Left ventricle myocardium inferior (tissue), 1 donor: ENCODE results near the gene VAV3. TPM values are rescaled to one million over a fixed set of nuclear protein-coding genes. Genes with fewer than 3 reads are reported as not detected.

ENCODE experiments used
- DNase-seq: peaks from one replicate; pipeline ENCODE4 v3.0.0-alpha.2; 2020
- H3K27ac ChIP-seq: fragments of 200-600 bp; replicated peaks from 2 replicates; pipeline ENCODE4 v1.8.0; 2021
- H3K27me3 ChIP-seq: fragments of 200-600 bp; 2 replicates; pipeline ENCODE4 v1.8.0; 2021; ENCODE audit warnings: low read depth
- H3K36me3 ChIP-seq: fragments of 200-600 bp; 2 replicates; pipeline ENCODE4 v1.8.0; 2021
- H3K4me1 ChIP-seq: fragments of 200-600 bp; 2 replicates; pipeline ENCODE4 v1.8.0; 2021
- H3K4me3 ChIP-seq: fragments of 200-600 bp; 2 replicates; pipeline ENCODE4 v1.8.0; 2021; ENCODE audit warnings: mild to moderate bottlenecking, moderate library complexity
- H3K9me3 ChIP-seq: fragments of 200-600 bp; replicated peaks from 2 replicates; pipeline ENCODE4 v1.8.0; 2021
- intact Hi-C: fragments of 100-400 bp; cut with micrococcal nuclease; formaldehyde crosslinking; loops from one replicate; pipeline ENCODE4 v1.11.0; 2022
- total RNA-seq: library from RNA; stranded (reverse); fragmentation: NEBNext Ultra II Directional; extraction: Animal tissue kit (Norgen Biotek cat#: 25700); gene quantifications from one replicate; pipeline ENCODE4 v1.2.1, GENCODE V29; 2021
- TF ChIP-seq, protein P1 (sequence below): fragments of 200-600 bp; IDR thresholded peaks from 2 replicates; pipeline ENCODE4 v1.8.0; 2021; ENCODE audit warnings: antibody characterized with exemption, mild to moderate bottlenecking, borderline replicate concordance
- donor health status: DM: no; HTN: yes; CAD: no; lungs with severe emphysema.

VAV3 gene
- total RNA-seq, 1 donor from 2014 or later, result 1.4 TPM

- no peaks in the 10 kb centered on the region for H3K36me3 ChIP-seq
- TF ChIP-seq, protein P1, sequence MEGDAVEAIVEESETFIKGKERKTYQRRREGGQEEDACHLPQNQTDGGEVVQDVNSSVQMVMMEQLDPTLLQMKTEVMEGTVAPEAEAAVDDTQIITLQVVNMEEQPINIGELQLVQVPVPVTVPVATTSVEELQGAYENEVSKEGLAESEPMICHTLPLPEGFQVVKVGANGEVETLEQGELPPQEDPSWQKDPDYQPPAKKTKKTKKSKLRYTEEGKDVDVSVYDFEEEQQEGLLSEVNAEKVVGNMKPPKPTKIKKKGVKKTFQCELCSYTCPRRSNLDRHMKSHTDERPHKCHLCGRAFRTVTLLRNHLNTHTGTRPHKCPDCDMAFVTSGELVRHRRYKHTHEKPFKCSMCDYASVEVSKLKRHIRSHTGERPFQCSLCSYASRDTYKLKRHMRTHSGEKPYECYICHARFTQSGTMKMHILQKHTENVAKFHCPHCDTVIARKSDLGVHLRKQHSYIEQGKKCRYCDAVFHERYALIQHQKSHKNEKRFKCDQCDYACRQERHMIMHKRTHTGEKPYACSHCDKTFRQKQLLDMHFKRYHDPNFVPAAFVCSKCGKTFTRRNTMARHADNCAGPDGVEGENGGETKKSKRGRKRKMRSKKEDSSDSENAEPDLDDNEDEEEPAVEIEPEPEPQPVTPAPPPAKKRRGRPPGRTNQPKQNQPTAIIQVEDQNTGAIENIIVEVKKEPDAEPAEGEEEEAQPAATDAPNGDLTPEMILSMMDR, result no peak
- H3K27me3 ChIP-seq, result no peaks in the 10 kb centered on the region
- DNase-seq, result no peak
- H3K4me3 ChIP-seq, result no peak overlapping the region
- H3K4me1 ChIP-seq, result no peaks in the 10 kb centered on the region
- no peak overlapping the region for H3K27ac ChIP-seq
- intact Hi-C loops, result no loop called here
- H3K9me3 ChIP-seq, result no peaks in the 10 kb centered on the region
Observed at GRCh38 chr1:107590900-107591622, 373.9 kb downstream of the VAV3 start.

- H3K36me3 ChIP-seq, result no peaks in the 10 kb centered on the region
- H3K27ac ChIP-seq, result no peak overlapping the region
- TF ChIP-seq, protein P1, result no peak
- H3K27me3 ChIP-seq, result no peaks in the 10 kb centered on the region
- H3K9me3 ChIP-seq, result no peaks in the 10 kb centered on the region
- no peaks in the 10 kb centered on the region for H3K4me1 ChIP-seq
- DNase-seq, result no peak
- no peak overlapping the region for H3K4me3 ChIP-seq
- intact Hi-C loops, result no loop called here
Observed at GRCh38 chr1:107590087-107590486, 374.9 kb downstream of the VAV3 start.

- H3K27me3 ChIP-seq, result no peaks in the 10 kb centered on the region
- TF ChIP-seq, protein P1, result no peak
- H3K36me3 ChIP-seq, result no peaks in the 10 kb centered on the region
- H3K4me3 ChIP-seq, result no peak overlapping the region
- H3K4me1 ChIP-seq, result no peaks in the 10 kb centered on the region
- intact Hi-C loops, result no loop called here
- no peak for DNase-seq
- no peak overlapping the region for H3K27ac ChIP-seq
- peaks cover 4% of the 10 kb centered on the region for H3K9me3 ChIP-seq
Observed at GRCh38 chr1:107588321-107588720, 376.7 kb downstream of the VAV3 start.

DNA sequence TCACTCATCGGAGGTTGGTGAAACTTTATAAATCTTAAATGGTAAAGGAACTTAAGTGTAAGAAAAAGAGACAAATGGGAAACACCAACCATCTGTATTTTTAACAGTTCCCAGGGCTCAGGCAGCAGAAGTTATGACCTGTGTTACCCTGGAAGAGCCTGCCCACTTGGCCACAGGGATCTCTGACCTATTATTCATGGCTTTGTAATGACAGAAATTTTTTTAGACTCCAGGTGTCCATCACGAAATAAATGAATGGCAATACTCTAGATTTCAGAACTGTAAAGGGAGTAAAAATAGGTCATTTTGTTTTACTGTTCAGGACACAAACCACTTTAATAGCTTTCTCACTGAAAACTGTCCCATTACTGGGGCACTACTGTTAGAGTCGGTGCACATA lies 389.8 kb downstream of the VAV3 start:
- TF ChIP-seq, protein P1, result no peak
- H3K36me3 ChIP-seq, result no peaks in the 10 kb centered on the region
- intact Hi-C loops, result no loop called here
- H3K4me3 ChIP-seq, result no peak overlapping the region
- DNase-seq, result no peak
- no peaks in the 10 kb centered on the region for H3K9me3 ChIP-seq
- H3K27me3 ChIP-seq, result no peaks in the 10 kb centered on the region
- no peak overlapping the region for H3K27ac ChIP-seq
- no peaks in the 10 kb centered on the region for H3K4me1 ChIP-seq

DNA sequence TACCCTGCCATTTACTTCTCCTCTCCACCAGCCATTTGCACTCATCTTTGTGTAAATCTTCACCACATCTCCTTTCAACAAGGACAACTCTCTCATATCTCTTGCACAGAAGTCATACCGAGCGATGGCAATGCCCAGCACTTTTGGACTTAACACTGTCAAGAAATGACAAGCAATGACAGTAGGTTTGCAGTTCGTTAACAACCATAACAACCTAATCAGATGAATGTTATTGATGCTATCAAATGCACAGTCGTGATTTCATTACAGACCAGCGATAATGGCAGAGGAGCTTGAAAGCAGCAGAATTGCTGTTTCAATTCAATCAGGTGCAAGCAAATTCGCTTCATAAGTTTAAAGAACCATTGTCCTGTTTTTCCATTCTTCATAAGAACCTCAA lies 390.9 kb downstream of the VAV3 start:
- no peaks in the 10 kb centered on the region for H3K9me3 ChIP-seq
- no peak for DNase-seq
- no peaks in the 10 kb centered on the region for H3K36me3 ChIP-seq
- H3K4me3 ChIP-seq, result no peak overlapping the region
- no peaks in the 10 kb centered on the region for H3K27me3 ChIP-seq
- TF ChIP-seq, protein P1, result no peak
- H3K27ac ChIP-seq, result no peak overlapping the region
- intact Hi-C loops, result no loop called here
- H3K4me1 ChIP-seq, result no peaks in the 10 kb centered on the region
